SU-DHL-6 (cell line): ENCODE measurements around the gene DNAJB5.

ENCODE experiments used
- H2AFZ ChIP-seq: fragments of 200-600 bp; sonication (generic); 2 replicates; pipeline ENCODE4 v1.6.1; 2014; ENCODE audit warnings: low read depth, mild to moderate bottlenecking, moderate library complexity, mixed read lengths, antibody characterized with exemption, low read length; ENCODE audit not compliant: severe bottlenecking
- H3F3A ChIP-seq: fragments of 200-600 bp; shearing (Covaris generic); 2 replicates; pipeline ENCODE4 v1.6.0; 2016; ENCODE audit warnings: antibody characterized with exemption, mild to moderate bottlenecking; ENCODE audit not compliant: insufficient read depth
- H3K27ac ChIP-seq: fragments of 200-600 bp; sonication (generic); 2 replicates; pipeline ENCODE4 v1.5.1; 2016; ENCODE audit warnings: low read depth, mild to moderate bottlenecking, low read length, moderate library complexity, mixed read lengths
- H3K27me3 ChIP-seq: fragments of 200-600 bp; sonication (generic), shearing (Covaris generic); 2 replicates; pipeline ENCODE4 v1.6.0; 2014; ENCODE audit warnings: mild to moderate bottlenecking, low read length
- H3K36me3 ChIP-seq: fragments of 200-600 bp; sonication (generic); 2 replicates; pipeline ENCODE4 v1.6.1; 2014; ENCODE audit warnings: mild to moderate bottlenecking, low read length, mixed read lengths
- H3K4me2 ChIP-seq: fragments of 300-600, 200-600 bp; shearing (Covaris generic), sonication (generic); 2 replicates; pipeline ENCODE4 v1.6.0; 2014; ENCODE audit warnings: low read length, low read depth, mild to moderate bottlenecking; ENCODE audit not compliant: poor library complexity, severe bottlenecking
- H3K4me3 ChIP-seq: fragments of 200-600 bp; sonication (generic); 2 replicates; pipeline ENCODE4 v1.5.1; 2014; ENCODE audit warnings: antibody characterized with exemption, low read length, mild to moderate bottlenecking, mixed read lengths; ENCODE audit not compliant: insufficient read depth, poor library complexity, severe bottlenecking
- H3K79me2 ChIP-seq: fragments of 200-600 bp; sonication (generic); 2 replicates; pipeline ENCODE4 v1.6.1; 2014; ENCODE audit warnings: mild to moderate bottlenecking, low read length, moderate library complexity; ENCODE audit not compliant: insufficient read depth
- H3K9ac ChIP-seq: fragments of 200-600 bp; sonication (generic); 2 replicates; pipeline ENCODE4 v1.7.0; 2014; ENCODE audit warnings: mild to moderate bottlenecking, low read length
- H3K9me2 ChIP-seq: fragments of 200-600 bp; sonication (generic); replicated peaks from 2 replicates; pipeline ENCODE4 v1.6.1; 2014; ENCODE audit warnings: low read length; ENCODE audit not compliant: insufficient read depth
- H3K9me3 ChIP-seq: fragments of 200-600 bp; sonication (generic); 2 replicates; pipeline ENCODE4 v1.6.1; 2014; ENCODE audit warnings: low read length, mixed read lengths; ENCODE audit not compliant: insufficient read depth
- H4K20me1 ChIP-seq: fragments of 200-600 bp; sonication (generic); 2 replicates; pipeline ENCODE4 v1.6.1; 2014; ENCODE audit warnings: low read depth, mild to moderate bottlenecking, antibody characterized with exemption, low read length, moderate library complexity, mixed read lengths
- CTCF ChIP-seq: fragments of 200-600 bp; sonication (generic); IDR thresholded peaks from one replicate; pipeline ENCODE4 v1.5.1; 2017; ENCODE audit warnings: antibody characterized with exemption, mild to moderate bottlenecking, low read length, moderate library complexity; ENCODE audit not compliant: insufficient read depth, poor library complexity, severe bottlenecking
- EZH2phosphoT487 ChIP-seq: fragments of 200-600 bp; sonication (generic), shearing (Covaris generic); conservative IDR thresholded peaks from 2 replicates; pipeline ENCODE4 v1.6.1; 2018; ENCODE audit warnings: mild to moderate bottlenecking, antibody characterized with exemption, low read length, moderate library complexity, mixed read lengths

The DNAJB5 gene

DNA sequence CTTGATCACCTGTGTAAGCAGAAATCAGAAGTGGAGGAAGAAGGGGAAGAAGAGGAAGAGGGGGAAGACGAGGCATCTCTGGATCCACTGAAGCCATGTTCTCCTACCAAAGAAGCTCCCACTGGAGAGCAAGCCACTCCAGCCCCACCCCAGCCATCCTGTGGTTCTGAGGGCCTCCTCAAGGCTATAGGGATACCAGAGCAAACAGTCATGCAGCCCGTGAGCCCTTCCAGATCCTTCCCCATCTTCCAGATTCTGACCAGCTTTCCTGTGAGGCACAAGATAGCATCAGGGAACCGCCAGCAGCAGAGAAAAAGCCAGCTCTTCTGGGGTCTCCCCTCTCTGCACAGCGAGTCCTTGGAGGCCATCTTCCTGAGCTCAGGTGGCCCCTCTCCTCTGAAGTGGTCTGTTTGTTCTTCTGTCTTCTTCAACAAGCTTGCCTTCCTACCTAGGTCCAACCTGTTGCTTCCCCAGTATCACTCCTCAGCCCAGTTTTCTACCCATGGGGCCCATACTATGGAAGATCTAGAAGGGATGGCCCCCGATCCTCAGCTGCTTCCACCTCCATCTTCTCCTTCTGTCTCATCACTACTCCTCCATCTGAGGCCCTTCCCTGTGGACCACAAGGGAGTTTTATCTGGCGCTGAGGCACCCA, 53.5 kb downstream of the DNAJB5 start:
- no peak overlapping the region for H3K4me3 ChIP-seq
- no peaks in the 10 kb centered on the region for H4K20me1 ChIP-seq
- H3K9ac ChIP-seq = no peak overlapping the region
- H3K9me3 ChIP-seq = no peaks in the 10 kb centered on the region
- H3F3A ChIP-seq = no peaks in the 10 kb centered on the region
- TF ChIP-seq EZH2phosphoT487 = no peak
- TF ChIP-seq CTCF = no peak
- H3K4me2 ChIP-seq = no peak overlapping the region
- no peaks in the 10 kb centered on the region for H3K27me3 ChIP-seq
- no peaks in the 10 kb centered on the region for H3K79me2 ChIP-seq
- no peak overlapping the region for H2AFZ ChIP-seq
- no peaks in the 10 kb centered on the region for H3K36me3 ChIP-seq
- H3K27ac ChIP-seq = no peak overlapping the region
- H3K9me2 ChIP-seq = no peaks in the 10 kb centered on the region

DNA sequence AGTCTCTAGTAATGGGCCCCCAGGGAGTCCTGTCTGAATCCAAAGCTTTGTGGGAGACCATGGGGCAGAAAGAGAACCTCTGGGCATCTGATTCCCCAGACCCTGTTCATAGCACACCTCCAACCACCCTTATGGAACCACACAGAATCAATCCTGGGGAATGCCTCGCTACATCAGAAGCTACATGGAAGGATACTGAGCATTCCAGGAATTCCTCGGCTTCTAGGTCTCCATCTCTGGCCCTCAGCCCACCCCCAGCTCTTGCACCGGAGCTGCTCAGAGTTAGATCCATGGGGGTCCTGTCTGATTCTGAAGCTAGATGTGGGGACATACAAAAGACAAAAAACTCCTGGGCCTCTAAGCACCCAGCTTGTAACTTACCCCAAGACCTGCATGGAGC, 54.5 kb downstream of the DNAJB5 start:
- no peaks in the 10 kb centered on the region for H3K27me3 ChIP-seq

More for the DNA sequence above, 54.5 kb downstream of the DNAJB5 start:
- H3K9me2 ChIP-seq = no peaks in the 10 kb centered on the region
- H3K4me3 ChIP-seq = no peak overlapping the region
- H3K27ac ChIP-seq = no peak overlapping the region
- no peak overlapping the region for H3K9ac ChIP-seq
- no peaks in the 10 kb centered on the region for H3K79me2 ChIP-seq
- H3K4me2 ChIP-seq = no peak overlapping the region
- H4K20me1 ChIP-seq = no peaks in the 10 kb centered on the region
- no peak for TF ChIP-seq CTCF
- no peak for TF ChIP-seq EZH2phosphoT487
- no peak overlapping the region for H2AFZ ChIP-seq
- no peaks in the 10 kb centered on the region for H3K36me3 ChIP-seq
- no peaks in the 10 kb centered on the region for H3K9me3 ChIP-seq
- no peaks in the 10 kb centered on the region for H3F3A ChIP-seq
